A549 (cell line): ENCODE measurements around the gene CEBPA.

Experiments used
- CTCF ChIP-seq: fragments of >200 bp; sonication (Bioruptor Twin); formaldehyde crosslinking; IDR thresholded peaks from 3 replicates; pipeline ENCODE4 v1.5.1; 2016
- HDAC2 ChIP-seq: fragments of 200-600 bp; sonication (generic); IDR thresholded peaks from 2 replicates; pipeline ENCODE4 v1.6.1; 2016
- HMGXB4 ChIP-seq: fragments of 250-450 bp; sonication (Bioruptor Pico); IDR thresholded peaks from 2 replicates; pipeline ENCODE4 v1.5.0; 2021; ENCODE audit warnings: mild to moderate bottlenecking, moderate library complexity, borderline replicate concordance
- HOXB13 ChIP-seq: fragments of 250-450 bp; sonication (Bioruptor Pico); IDR thresholded peaks from 2 replicates; pipeline ENCODE4 v1.5.0; 2020; ENCODE audit warnings: low read depth, mild to moderate bottlenecking, moderate library complexity
- JUN ChIP-seq, 2 experiments: fragments of >200 bp; sonication (Bioruptor Twin); formaldehyde crosslinking; IDR thresholded peaks; 2 replicates in 1 of 2; 3 replicates in 1 of 2; pipeline ENCODE4 v1.6.1; 2016 to 2017
- JUNB ChIP-seq: fragments of >200 bp; sonication (Bioruptor Twin); formaldehyde crosslinking; IDR thresholded peaks from 2 replicates; pipeline ENCODE4 v1.6.1; 2016
- MAFK ChIP-seq: fragments of 450-650 bp; IDR thresholded peaks from 2 replicates; pipeline ENCODE4 v1.6.1; 2014; ENCODE audit not compliant: partially characterized antibody
- MAZ ChIP-seq: fragments of 150-350 bp; IDR thresholded peaks from 2 replicates; pipeline ENCODE4 v1.6.1; 2014; ENCODE audit warnings: antibody characterized with exemption, low read depth, low read length, borderline replicate concordance
- PHF8 ChIP-seq: fragments of 200-600 bp; sonication (generic); IDR thresholded peaks from 2 replicates; pipeline ENCODE4 v1.6.1; 2016; ENCODE audit warnings: low read depth, mild to moderate bottlenecking, antibody characterized with exemption, moderate library complexity, borderline replicate concordance
- POLR2A ChIP-seq: IDR thresholded peaks from 2 replicates; pipeline ENCODE4 v1.6.1; 2012; ENCODE audit warnings: mild to moderate bottlenecking, low read length
- RNF2 ChIP-seq: fragments of 200-600 bp; sonication (generic); IDR thresholded peaks from 2 replicates; pipeline ENCODE4 v1.6.1; 2016; ENCODE audit warnings: low read depth, mild to moderate bottlenecking, antibody characterized with exemption, moderate library complexity, borderline replicate concordance
- TF ChIP-seq, protein P1 (sequence below): fragments of 200-600 bp; sonication (generic); IDR thresholded peaks from 2 replicates; pipeline ENCODE4 v1.6.1; 2016; ENCODE audit warnings: antibody characterized with exemption, mild to moderate bottlenecking, moderate library complexity

- TF ChIP-seq POLR2A (no peak), HDAC2 (no peak), CTCF (no peak), RNF2 (no peak), PHF8 (no peak), JUNB (no peak), HOXB13 (CRISPR knock-in tag) (no peak), HMGXB4 (CRISPR knock-in tag) (no peak), MAFK (no peak), JUN (IDR thresholded peaks at IDR 0.05) (no peak), MAZ (no peak)
- TF ChIP-seq, protein P1, sequence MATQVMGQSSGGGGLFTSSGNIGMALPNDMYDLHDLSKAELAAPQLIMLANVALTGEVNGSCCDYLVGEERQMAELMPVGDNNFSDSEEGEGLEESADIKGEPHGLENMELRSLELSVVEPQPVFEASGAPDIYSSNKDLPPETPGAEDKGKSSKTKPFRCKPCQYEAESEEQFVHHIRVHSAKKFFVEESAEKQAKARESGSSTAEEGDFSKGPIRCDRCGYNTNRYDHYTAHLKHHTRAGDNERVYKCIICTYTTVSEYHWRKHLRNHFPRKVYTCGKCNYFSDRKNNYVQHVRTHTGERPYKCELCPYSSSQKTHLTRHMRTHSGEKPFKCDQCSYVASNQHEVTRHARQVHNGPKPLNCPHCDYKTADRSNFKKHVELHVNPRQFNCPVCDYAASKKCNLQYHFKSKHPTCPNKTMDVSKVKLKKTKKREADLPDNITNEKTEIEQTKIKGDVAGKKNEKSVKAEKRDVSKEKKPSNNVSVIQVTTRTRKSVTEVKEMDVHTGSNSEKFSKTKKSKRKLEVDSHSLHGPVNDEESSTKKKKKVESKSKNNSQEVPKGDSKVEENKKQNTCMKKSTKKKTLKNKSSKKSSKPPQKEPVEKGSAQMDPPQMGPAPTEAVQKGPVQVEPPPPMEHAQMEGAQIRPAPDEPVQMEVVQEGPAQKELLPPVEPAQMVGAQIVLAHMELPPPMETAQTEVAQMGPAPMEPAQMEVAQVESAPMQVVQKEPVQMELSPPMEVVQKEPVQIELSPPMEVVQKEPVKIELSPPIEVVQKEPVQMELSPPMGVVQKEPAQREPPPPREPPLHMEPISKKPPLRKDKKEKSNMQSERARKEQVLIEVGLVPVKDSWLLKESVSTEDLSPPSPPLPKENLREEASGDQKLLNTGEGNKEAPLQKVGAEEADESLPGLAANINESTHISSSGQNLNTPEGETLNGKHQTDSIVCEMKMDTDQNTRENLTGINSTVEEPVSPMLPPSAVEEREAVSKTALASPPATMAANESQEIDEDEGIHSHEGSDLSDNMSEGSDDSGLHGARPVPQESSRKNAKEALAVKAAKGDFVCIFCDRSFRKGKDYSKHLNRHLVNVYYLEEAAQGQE, result no peak
Observed at GRCh38 chr19:33324628-33325027, 22.3 kb upstream of the CEBPA start.
